Measurements from ENCODE around the gene PDCD1. TPM values are rescaled to one million over a fixed set of nuclear protein-coding genes. Genes with fewer than 3 reads are reported as not detected.

Gene PDCD1
- total RNA-seq, 1 experiment from 2014 or later, result 0.22 TPM

DNA sequence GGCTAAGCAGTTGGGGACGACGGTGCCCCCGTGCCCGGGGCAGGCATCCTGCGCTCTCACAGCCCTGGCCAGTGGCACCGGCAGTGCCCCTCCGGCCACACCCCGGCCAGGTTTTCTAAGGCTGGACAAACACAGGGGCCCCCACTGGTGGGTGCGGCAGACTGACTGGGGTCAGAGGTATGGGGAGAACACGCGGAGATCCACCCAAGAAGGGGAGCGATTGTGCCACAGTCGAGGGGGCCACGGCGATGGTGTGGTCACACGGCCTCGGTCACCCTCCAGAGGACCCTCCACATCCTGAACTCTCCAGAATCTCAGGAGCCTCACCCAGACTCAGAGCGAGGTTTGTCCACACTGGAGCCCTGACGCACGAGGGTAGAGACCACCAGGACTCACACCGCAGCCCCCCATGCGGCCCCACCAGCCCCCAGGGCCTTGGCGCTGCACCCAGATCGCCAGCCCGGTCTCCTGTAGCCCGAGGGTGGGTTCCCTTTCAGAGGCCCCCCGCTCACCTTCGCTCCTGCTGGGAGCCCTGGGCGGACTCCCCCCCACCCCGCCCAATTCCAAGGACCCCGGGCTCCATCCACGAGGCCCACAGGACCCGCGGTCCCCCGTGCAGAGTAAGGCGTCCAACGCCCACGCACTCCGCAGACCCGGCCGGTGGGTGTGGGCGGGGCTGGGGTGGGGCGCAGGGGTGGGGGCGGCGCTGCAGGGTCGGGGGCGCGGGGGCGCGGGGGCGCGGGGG lies 15.2 kb downstream of the PDCD1 start:
- Histone ChIP-seq H3K27me3 (ENCODE audit: insufficient read depth, low read length) (no peaks in the 10 kb centered on the region), H3K9me3 (ENCODE audit: control insufficient read depth in 1 of 2, insufficient read depth in 1 of 2, low read depth in 1 of 2, low read length in 2 of 2) (no peaks in the 10 kb centered on the region), H3K4me3 (replicated peaks in 1 of 2; ENCODE audit: low read depth in 1 of 2, low read length in 2 of 2) (no peak overlapping the region), H2AFZ (ENCODE audit: low read depth, low read length, poor library complexity, severe bottlenecking) (no peak overlapping the region), H3K9me2 (ENCODE audit: insufficient read depth) (no peaks in the 10 kb centered on the region), H3K36me3 (ENCODE audit: control insufficient read depth in 1 of 2, insufficient read depth in 2 of 2, low read length in 2 of 2) (no peaks in the 10 kb centered on the region), H3K4me1 (ENCODE audit: control insufficient read depth in 1 of 2, insufficient read depth in 2 of 2, low read length in 2 of 2) (peaks cover 10 to 14% of the 10 kb centered on the region in 2 experiments), H3K9ac (ENCODE audit: low read length) (no peak overlapping the region), H3K4me2 (ENCODE audit: low read length) (no peak overlapping the region; the same call in 1 of the 2 replicates), H4K20me1 (ENCODE audit: insufficient read depth) (no peaks in the 10 kb centered on the region), H3K27ac (ENCODE audit: low read depth, low read length) (no peak overlapping the region), H3K79me2 (ENCODE audit: insufficient read depth, low read length) (no peaks in the 10 kb centered on the region)
- RAD21 ChIA-PET (ENCODE audit: low non-redundant PET in 1 of 2, low total read pairs in 2 of 2, uncharacterized antibody in 2 of 2, unreplicated experiment in 2 of 2), result no interaction called here
- TF ChIP-seq EZH2 (IDR thresholded peaks at IDR 0.05) (no peak), YY1 (IDR thresholded peaks at IDR 0.05; ENCODE audit: extremely low read depth, insufficient replicate concordance, low read depth, low read length) (no peak), ELF1 (IDR thresholded peaks at IDR 0.05; ENCODE audit: borderline replicate concordance, low read depth) (no peak), EZH2phosphoT487 (IDR thresholded peaks at IDR 0.05; ENCODE audit: borderline replicate concordance) (no peak), CTCF (IDR thresholded peaks at IDR 0.05 in 2 of 3, conservative IDR thresholded peaks at IDR 0.05 in 1 of 3; ENCODE audit: borderline replicate concordance in 1 of 3, insufficient read depth in 1 of 3, low read depth in 2 of 3, low read length in 2 of 3) (no peak), FOSL1 (IDR thresholded peaks at IDR 0.05; ENCODE audit: low read depth) (no peak), SIN3A (IDR thresholded peaks at IDR 0.05; ENCODE audit: low read depth) (no peak), TCF7L2 (IDR thresholded peaks at IDR 0.05; ENCODE audit: borderline replicate concordance, extremely low read depth, insufficient read depth, insufficient read length) (no peak), POLR2AphosphoS5 (IDR thresholded peaks at IDR 0.05; ENCODE audit: low read depth, low read length) (no peak)
- TF ChIP-seq, protein P1, sequence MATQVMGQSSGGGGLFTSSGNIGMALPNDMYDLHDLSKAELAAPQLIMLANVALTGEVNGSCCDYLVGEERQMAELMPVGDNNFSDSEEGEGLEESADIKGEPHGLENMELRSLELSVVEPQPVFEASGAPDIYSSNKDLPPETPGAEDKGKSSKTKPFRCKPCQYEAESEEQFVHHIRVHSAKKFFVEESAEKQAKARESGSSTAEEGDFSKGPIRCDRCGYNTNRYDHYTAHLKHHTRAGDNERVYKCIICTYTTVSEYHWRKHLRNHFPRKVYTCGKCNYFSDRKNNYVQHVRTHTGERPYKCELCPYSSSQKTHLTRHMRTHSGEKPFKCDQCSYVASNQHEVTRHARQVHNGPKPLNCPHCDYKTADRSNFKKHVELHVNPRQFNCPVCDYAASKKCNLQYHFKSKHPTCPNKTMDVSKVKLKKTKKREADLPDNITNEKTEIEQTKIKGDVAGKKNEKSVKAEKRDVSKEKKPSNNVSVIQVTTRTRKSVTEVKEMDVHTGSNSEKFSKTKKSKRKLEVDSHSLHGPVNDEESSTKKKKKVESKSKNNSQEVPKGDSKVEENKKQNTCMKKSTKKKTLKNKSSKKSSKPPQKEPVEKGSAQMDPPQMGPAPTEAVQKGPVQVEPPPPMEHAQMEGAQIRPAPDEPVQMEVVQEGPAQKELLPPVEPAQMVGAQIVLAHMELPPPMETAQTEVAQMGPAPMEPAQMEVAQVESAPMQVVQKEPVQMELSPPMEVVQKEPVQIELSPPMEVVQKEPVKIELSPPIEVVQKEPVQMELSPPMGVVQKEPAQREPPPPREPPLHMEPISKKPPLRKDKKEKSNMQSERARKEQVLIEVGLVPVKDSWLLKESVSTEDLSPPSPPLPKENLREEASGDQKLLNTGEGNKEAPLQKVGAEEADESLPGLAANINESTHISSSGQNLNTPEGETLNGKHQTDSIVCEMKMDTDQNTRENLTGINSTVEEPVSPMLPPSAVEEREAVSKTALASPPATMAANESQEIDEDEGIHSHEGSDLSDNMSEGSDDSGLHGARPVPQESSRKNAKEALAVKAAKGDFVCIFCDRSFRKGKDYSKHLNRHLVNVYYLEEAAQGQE (IDR thresholded peaks at IDR 0.05; ENCODE audit: low read depth), result no peak
- TF ChIP-seq, protein P2, sequence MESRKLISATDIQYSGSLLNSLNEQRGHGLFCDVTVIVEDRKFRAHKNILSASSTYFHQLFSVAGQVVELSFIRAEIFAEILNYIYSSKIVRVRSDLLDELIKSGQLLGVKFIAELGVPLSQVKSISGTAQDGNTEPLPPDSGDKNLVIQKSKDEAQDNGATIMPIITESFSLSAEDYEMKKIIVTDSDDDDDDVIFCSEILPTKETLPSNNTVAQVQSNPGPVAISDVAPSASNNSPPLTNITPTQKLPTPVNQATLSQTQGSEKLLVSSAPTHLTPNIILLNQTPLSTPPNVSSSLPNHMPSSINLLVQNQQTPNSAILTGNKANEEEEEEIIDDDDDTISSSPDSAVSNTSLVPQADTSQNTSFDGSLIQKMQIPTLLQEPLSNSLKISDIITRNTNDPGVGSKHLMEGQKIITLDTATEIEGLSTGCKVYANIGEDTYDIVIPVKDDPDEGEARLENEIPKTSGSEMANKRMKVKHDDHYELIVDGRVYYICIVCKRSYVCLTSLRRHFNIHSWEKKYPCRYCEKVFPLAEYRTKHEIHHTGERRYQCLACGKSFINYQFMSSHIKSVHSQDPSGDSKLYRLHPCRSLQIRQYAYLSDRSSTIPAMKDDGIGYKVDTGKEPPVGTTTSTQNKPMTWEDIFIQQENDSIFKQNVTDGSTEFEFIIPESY (IDR thresholded peaks at IDR 0.05; ENCODE audit: extremely low read depth, insufficient replicate concordance, low read length), result no peak
- TF ChIP-seq, protein P3, sequence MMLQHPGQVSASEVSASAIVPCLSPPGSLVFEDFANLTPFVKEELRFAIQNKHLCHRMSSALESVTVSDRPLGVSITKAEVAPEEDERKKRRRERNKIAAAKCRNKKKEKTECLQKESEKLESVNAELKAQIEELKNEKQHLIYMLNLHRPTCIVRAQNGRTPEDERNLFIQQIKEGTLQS (IDR thresholded peaks at IDR 0.05), result no peak
- BruUV-seq (replicated peaks), result no TSS peak
- POLR2A ChIA-PET, result no interaction called here
- intact Hi-C loops (cut with micrococcal nuclease), result no loop called here
- ATAC-seq (no peak), DNase-seq (ENCODE audit: low read depth, low spot score) (no peak)
- CTCF ChIA-PET, result interaction anchor here (1.0 kb wide), 1 partner anchor 8 kb away, joined by 3 read pairs; no protein-coding TSS in a partner anchor

Data from HCT116 (cell line).